IMR-90 (cell line): ENCODE results near the gene NCKAP5L. TPM values are rescaled to one million over a fixed set of nuclear protein-coding genes. Genes with fewer than 3 reads are reported as not detected.

Source experiments
- ATAC-seq: fragments of 200-7000 bp; cut with Tn5 transposase; 2 replicates; pipeline ENCODE4 v1.9.1; 2020; ENCODE audit warnings: low read depth, mild to moderate bottlenecking, moderate library complexity
- BruUV-seq: library from RNA; stranded (reverse); fragments of 400-500 nt; replicated peaks from 2 replicates; lab custom pipeline; 2021; lab: Mats Ljungman, UMichigan
- CTCF ChIA-PET: fragments of 300-600 bp; formaldehyde crosslinking; extraction: SDS; loops from one replicate; lab custom pipeline; 2021; ENCODE audit warnings: antibody characterized with exemption; lab: Yijun Ruan, JAX
- POLR2A ChIA-PET: fragments of 300-600 bp; sonication (Branson Sonifier 250); formaldehyde crosslinking; loops from one replicate; lab custom pipeline; 2022; ENCODE audit warnings: antibody characterized with exemption; ENCODE audit not compliant: unreplicated experiment; lab: Charles Lee
- DNase-seq: peaks from one replicate; pipeline ENCODE4 v3.0.0; 2013
- H2AFZ ChIP-seq: replicated peaks from 2 replicates; pipeline ENCODE3; 2013; ENCODE audit warnings: low read length, mild to moderate bottlenecking; ENCODE audit not compliant: poor library complexity
- H2AK5ac ChIP-seq: 2 replicates; pipeline ENCODE4 v1.6.1; 2013; ENCODE audit warnings: low read depth, low read length, inconsistent platforms
- H2AK9ac ChIP-seq: replicated peaks from 2 replicates; pipeline ENCODE3; 2013; ENCODE audit warnings: mild to moderate bottlenecking, low read depth, low read length, moderate library complexity; ENCODE audit not compliant: poor library complexity
- H2BK120ac ChIP-seq: 2 replicates; pipeline ENCODE4 v1.6.1; 2013; ENCODE audit warnings: low read depth, low read length, inconsistent platforms
- H2BK15ac ChIP-seq: 3 replicates; pipeline ENCODE4 v1.6.1; 2013; ENCODE audit warnings: low read depth, low read length, inconsistent platforms
- H2BK20ac ChIP-seq: 2 replicates; pipeline ENCODE4 v1.6.1; 2013; ENCODE audit warnings: low read depth, mild to moderate bottlenecking, inconsistent platforms, low read length, moderate library complexity
- H2BK5ac ChIP-seq: 2 replicates; pipeline ENCODE4 v1.6.1; 2013; ENCODE audit warnings: mild to moderate bottlenecking, low read depth, low read length, inconsistent platforms; ENCODE audit not compliant: poor library complexity, severe bottlenecking
- H3K14ac ChIP-seq: replicated peaks from 2 replicates; pipeline ENCODE4 v1.6.1; 2013; ENCODE audit warnings: low read depth, low read length, inconsistent platforms
- H3K18ac ChIP-seq: 2 replicates; pipeline ENCODE4 v1.6.1; 2013; ENCODE audit warnings: low read depth, low read length, control low read depth
- H3K23ac ChIP-seq: 2 replicates; pipeline ENCODE4 v1.6.1; 2013; ENCODE audit warnings: low read depth, low read length, inconsistent platforms
- H3K27ac ChIP-seq: 2 replicates; pipeline ENCODE4 v1.5.1; 2013; ENCODE audit warnings: mild to moderate bottlenecking, control low read depth, low read length; ENCODE audit not compliant: insufficient read depth
- H3K27me3 ChIP-seq: 2 replicates; pipeline ENCODE4 v1.6.1; 2013; ENCODE audit warnings: low read length; ENCODE audit not compliant: control insufficient read depth, insufficient read depth
- H3K36me3 ChIP-seq: 2 replicates; pipeline ENCODE4 v1.6.1; 2013; ENCODE audit warnings: low read length, mixed read lengths; ENCODE audit not compliant: control insufficient read depth, insufficient read depth
- H3K4ac ChIP-seq: 2 replicates; pipeline ENCODE4 v1.6.1; 2013; ENCODE audit warnings: low read depth, low read length, inconsistent platforms
- H3K4me1 ChIP-seq: 2 replicates; pipeline ENCODE4 v1.6.1; 2013; ENCODE audit warnings: low read length, mixed read lengths; ENCODE audit not compliant: control insufficient read depth, insufficient read depth
- H3K4me2 ChIP-seq: 2 replicates; pipeline ENCODE4 v1.6.1; 2013; ENCODE audit warnings: low read depth, mild to moderate bottlenecking, control low read depth, low read length, moderate library complexity
- H3K4me3 ChIP-seq: 2 replicates; pipeline ENCODE4 v1.5.1; 2013; ENCODE audit warnings: low read depth, mild to moderate bottlenecking, control low read depth, low read length, moderate library complexity; ENCODE audit not compliant: insufficient read depth
- H3K56ac ChIP-seq: 2 replicates; pipeline ENCODE4 v1.6.1; 2013; ENCODE audit warnings: low read length, inconsistent platforms; ENCODE audit not compliant: insufficient read depth; ENCODE audit errors: extremely low read depth
- H3K79me1 ChIP-seq, 2 experiments: 2 replicates each; pipeline ENCODE4 v1.6.1; 2013; ENCODE audit warnings: low read length in 2 of 2, inconsistent platforms in 1 of 2, low read depth in 1 of 2
- H3K9ac ChIP-seq: 2 replicates; pipeline ENCODE4 v1.6.1; 2013; ENCODE audit warnings: low read depth, low read length, control low read depth
- H3K9me1 ChIP-seq: 2 replicates; pipeline ENCODE4 v1.6.1; 2013; ENCODE audit warnings: low read length, inconsistent platforms; ENCODE audit not compliant: insufficient read depth
- H3K9me3 ChIP-seq: 2 replicates; pipeline ENCODE4 v1.6.1; 2013; ENCODE audit warnings: low read length; ENCODE audit not compliant: control insufficient read depth, insufficient read depth
- H4K20me1 ChIP-seq: 2 replicates; pipeline ENCODE4 v1.6.1; 2013; ENCODE audit warnings: low read length, inconsistent platforms; ENCODE audit not compliant: insufficient read depth
- H4K5ac ChIP-seq: 2 replicates; pipeline ENCODE4 v1.6.1; 2013; ENCODE audit warnings: mild to moderate bottlenecking, low read depth, low read length, control low read depth
- H4K8ac ChIP-seq, 2 experiments: 2 replicates each; pipeline ENCODE4 v1.6.1; 2013; ENCODE audit warnings: low read depth in 2 of 2, low read length in 2 of 2, control low read depth in 1 of 2, inconsistent platforms in 1 of 2
- H4K91ac ChIP-seq: 2 replicates; pipeline ENCODE4 v1.6.1; 2013; ENCODE audit warnings: low read depth, low read length, inconsistent platforms; ENCODE audit not compliant: insufficient read depth
- BHLHE40 ChIP-seq: fragments of 150-350 bp; IDR thresholded peaks from 2 replicates; pipeline ENCODE4 v1.6.1; 2016; ENCODE audit warnings: mild to moderate bottlenecking, low read depth, low read length
- CEBPB ChIP-seq: IDR thresholded peaks from 2 replicates; pipeline ENCODE4 v1.6.1; 2012; ENCODE audit warnings: low read depth, low read length, improper control_type of control experiment
- CHD1 ChIP-seq: IDR thresholded peaks from 2 replicates; pipeline ENCODE4 v1.6.1; 2012; ENCODE audit warnings: low read depth, low read length, improper control_type of control experiment
- FOS ChIP-seq: fragments of 150-350 bp; IDR thresholded peaks from 2 replicates; pipeline ENCODE4 v1.6.1; 2016; ENCODE audit warnings: low read depth, low read length
- MAFK ChIP-seq: IDR thresholded peaks from 2 replicates; pipeline ENCODE4 v1.6.1; 2012; ENCODE audit warnings: low read depth, low read length, improper control_type of control experiment
- MAZ ChIP-seq: IDR thresholded peaks from 2 replicates; pipeline ENCODE4 v1.6.1; 2012; ENCODE audit warnings: low read depth, mild to moderate bottlenecking, low read length, improper control_type of control experiment, moderate library complexity, borderline replicate concordance
- MXI1 ChIP-seq: IDR thresholded peaks from 2 replicates; pipeline ENCODE4 v1.6.1; 2012; ENCODE audit warnings: low read depth, mild to moderate bottlenecking, low read length, moderate library complexity, borderline replicate concordance
- NFE2L2 ChIP-seq: fragments of 150-350 bp; IDR thresholded peaks from 2 replicates; pipeline ENCODE4 v1.6.1; 2016; ENCODE audit warnings: low read depth, mild to moderate bottlenecking, low read length
- POLR2A ChIP-seq: IDR thresholded peaks from 2 replicates; pipeline ENCODE4 v1.6.1; 2012; ENCODE audit warnings: mild to moderate bottlenecking, low read depth, low read length
- RAD21 ChIP-seq: IDR thresholded peaks from 2 replicates; pipeline ENCODE4 v1.6.1; 2012; ENCODE audit warnings: low read length, improper control_type of control experiment
- RCOR1 ChIP-seq: IDR thresholded peaks from 2 replicates; pipeline ENCODE4 v1.6.1; 2012; ENCODE audit warnings: mild to moderate bottlenecking, low read length, improper control_type of control experiment; ENCODE audit not compliant: insufficient replicate concordance
- RFX5 ChIP-seq: IDR thresholded peaks from 2 replicates; pipeline ENCODE4 v1.8.0; 2012; ENCODE audit warnings: low read depth, mild to moderate bottlenecking, low read length, moderate library complexity
- SMC3 ChIP-seq: fragments of 150-350 bp; IDR thresholded peaks from 2 replicates; pipeline ENCODE4 v1.6.1; 2016; ENCODE audit warnings: low read depth, mild to moderate bottlenecking, antibody characterized with exemption, low read length, moderate library complexity
- WGBS, 2 experiments: methylation state at CpG; one replicate each; pipeline versions ENCODE4 v1.1.5 to v1.1.7; 2013; ENCODE audit warnings: missing lambda C conversion rate in 2 of 2; ENCODE audit not compliant: insufficient read length in 1 of 2; ENCODE audit errors: extremely low coverage in 2 of 2; 5-methylcytosine and 5-hydroxymethylcytosine counted together
- dilution Hi-C: fragments of 300-500 bp; cut with HindIII; formaldehyde crosslinking; loops from one replicate; pipeline ENCODE4 v1.14.3; 2018; ENCODE audit warnings: low sequenced_read_pairs; ENCODE audit not compliant: unreplicated experiment
- in situ Hi-C: fragments of 300-500 bp; cut with MboI; formaldehyde crosslinking; loops from 3 replicates; pipeline ENCODE4 v1.14.3; 2019; ENCODE audit warnings: low sequenced_read_pairs, inconsistent platforms, mixed read lengths
- intact Hi-C: fragments of 100-400 bp; cut with micrococcal nuclease; formaldehyde crosslinking; loops from 2 replicates; pipeline ENCODE4 v1.10.0; 2022
- polyA plus RNA-seq, 3 experiments: library from polyadenylated mRNA; depleted of rRNA; stranded (reverse); fragments of >200 nt; gene quantifications; 2 replicates each; pipeline ENCODE4 v1.2.3, GENCODE V29; 2012; ENCODE audit warnings: low replicate concordance in 1 of 3
- total RNA-seq: library from RNA; depleted of rRNA; stranded (reverse); fragments of >200 nt; gene quantifications from 2 replicates; pipeline ENCODE4 v1.2.3, GENCODE V29; 2012
- TF ChIP-seq, protein P1 (sequence below): fragments of 150-350 bp; IDR thresholded peaks from 2 replicates; pipeline ENCODE4 v1.6.1; 2017; ENCODE audit warnings: mild to moderate bottlenecking, antibody characterized with exemption, low read length, low read depth
- TF ChIP-seq, protein P2 (sequence below): fragments of 150-350 bp; IDR thresholded peaks from 2 replicates; pipeline ENCODE4 v1.6.1; 2016; ENCODE audit warnings: low read depth, mild to moderate bottlenecking, low read length, moderate library complexity, borderline replicate concordance

Gene NCKAP5L
- total and polyA plus RNA-seq, 2 of the 4 experiments (the other 2 are of a cell fraction), result 6.1 to 14.4 TPM

DNA sequence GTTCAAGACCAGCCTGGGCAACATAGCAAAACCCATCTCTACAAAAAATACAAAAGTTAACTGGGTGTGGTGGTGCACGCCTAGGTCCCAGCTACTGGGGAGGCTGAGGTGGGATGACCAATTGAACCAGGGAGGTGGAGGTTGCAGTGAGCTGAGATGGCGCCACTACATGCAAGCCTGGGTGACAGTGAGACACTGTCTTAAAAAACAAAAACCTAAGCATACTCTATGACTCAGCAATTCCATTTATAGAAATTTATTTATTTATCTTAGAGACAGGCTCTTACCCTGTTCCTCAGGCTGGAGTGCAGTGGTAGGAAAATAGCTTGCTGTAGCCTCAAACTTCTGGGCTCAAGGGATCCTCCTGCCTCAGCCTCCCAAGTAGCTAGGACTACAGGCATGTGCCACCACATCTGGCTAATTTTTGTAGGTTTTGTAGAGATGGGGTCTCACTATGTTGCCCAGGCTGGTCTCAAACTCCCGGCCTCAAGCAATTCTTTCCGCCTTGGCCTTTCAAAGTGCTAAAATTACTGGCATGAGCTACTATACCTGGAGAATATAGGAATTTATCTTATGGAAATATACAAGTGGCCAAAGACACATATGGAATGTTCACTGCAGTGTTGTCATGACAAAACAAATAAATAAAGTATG is 43.3 kb downstream of the NCKAP5L start:
- Histone ChIP-seq H4K20me1 (peaks cover 10% of the 10 kb centered on the region; the same call in 1 of the 2 replicates), H2AK5ac (no peak overlapping the region), H2BK120ac (peak overlapping the region; percentile 25; the same call in 1 of the 2 replicates), H2AFZ (no peak overlapping the region), H3K9me3 (no peaks in the 10 kb centered on the region), H3K4me2 (no peak overlapping the region), H2BK5ac (peak overlapping the region; percentile 18), H3K27me3 (no peaks in the 10 kb centered on the region; the same call in 1 of the 2 replicates), H3K79me1 (no peaks in the 10 kb centered on the region), H4K91ac (no peak overlapping the region), H3K56ac (no peak overlapping the region), H3K9me1 (peaks cover 14% of the 10 kb centered on the region), H2BK15ac (peak overlapping the region; percentile 39; the same call in 1 of the 3 replicates), H3K4me1 (peaks cover 9% of the 10 kb centered on the region), H4K8ac (peak overlapping the region in 1 of 2 experiments; percentile 3; a peak in 1 of 4 replicates), H2AK9ac (no peak overlapping the region), H3K23ac (no peak overlapping the region), H3K14ac (no peak overlapping the region), H2BK20ac (peak overlapping the region; percentile 9; the same call in 1 of the 2 replicates), H3K4me3 (no peak overlapping the region), H3K27ac (no peak overlapping the region; the same call in 1 of the 2 replicates), H4K5ac (no peak overlapping the region), H3K4ac (peak overlapping the region; percentile 54; the same call in 1 of the 2 replicates), H3K18ac (no peak overlapping the region), H3K36me3 (peaks cover 4% of the 10 kb centered on the region; the same call in 1 of the 2 replicates), H3K9ac (no peak overlapping the region)
- in situ Hi-C loops, result no loop called here
- POLR2A ChIA-PET, result interaction anchor here (0.6 kb wide), 1 partner anchor 43 kb away, joined by 3 read pairs; the partner anchor contains the start of gene NCKAP5L
- CTCF ChIA-PET, result interaction anchor here (0.6 to 1.0 kb wide), 2 partner anchors 34 to 271 kb away, joined by 3 to 5 read pairs; no protein-coding TSS in a partner anchor
- BruUV-seq, result no TSS peak
- dilution Hi-C loops, result no loop called here
- no CpG with 5 or more reads among the region's 4 CpGs for WGBS, 2 experiments
- intact Hi-C loops, result no loop called here
- ATAC-seq (peak; percentile 61), DNase-seq (peak; percentile 67)
- TF ChIP-seq, protein P1, sequence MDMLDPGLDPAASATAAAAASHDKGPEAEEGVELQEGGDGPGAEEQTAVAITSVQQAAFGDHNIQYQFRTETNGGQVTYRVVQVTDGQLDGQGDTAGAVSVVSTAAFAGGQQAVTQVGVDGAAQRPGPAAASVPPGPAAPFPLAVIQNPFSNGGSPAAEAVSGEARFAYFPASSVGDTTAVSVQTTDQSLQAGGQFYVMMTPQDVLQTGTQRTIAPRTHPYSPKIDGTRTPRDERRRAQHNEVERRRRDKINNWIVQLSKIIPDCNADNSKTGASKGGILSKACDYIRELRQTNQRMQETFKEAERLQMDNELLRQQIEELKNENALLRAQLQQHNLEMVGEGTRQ, result no peak
- TF ChIP-seq SMC3 (no peak), RCOR1 (peak; percentile 22), RFX5 (no peak), RAD21 (no peak), MAFK (peak; percentile 64), CHD1 (no peak), MXI1 (no peak), FOS (no peak), POLR2A (no peak), NFE2L2 (peak; percentile 94), CEBPB (peak; percentile 20; the same call in 1 of the 2 replicates), MAZ (no peak), BHLHE40 (no peak)
- TF ChIP-seq, protein P2, sequence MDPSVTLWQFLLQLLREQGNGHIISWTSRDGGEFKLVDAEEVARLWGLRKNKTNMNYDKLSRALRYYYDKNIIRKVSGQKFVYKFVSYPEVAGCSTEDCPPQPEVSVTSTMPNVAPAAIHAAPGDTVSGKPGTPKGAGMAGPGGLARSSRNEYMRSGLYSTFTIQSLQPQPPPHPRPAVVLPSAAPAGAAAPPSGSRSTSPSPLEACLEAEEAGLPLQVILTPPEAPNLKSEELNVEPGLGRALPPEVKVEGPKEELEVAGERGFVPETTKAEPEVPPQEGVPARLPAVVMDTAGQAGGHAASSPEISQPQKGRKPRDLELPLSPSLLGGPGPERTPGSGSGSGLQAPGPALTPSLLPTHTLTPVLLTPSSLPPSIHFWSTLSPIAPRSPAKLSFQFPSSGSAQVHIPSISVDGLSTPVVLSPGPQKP, result no peak
